ENCODE data around the gene LPCAT2.
"Not testable (repeated sequence)": the region's sequence is repeated elsewhere in the genome, so short reads cannot be mapped to it uniquely, and the experiment has no call there.

Gene LPCAT2

DNA sequence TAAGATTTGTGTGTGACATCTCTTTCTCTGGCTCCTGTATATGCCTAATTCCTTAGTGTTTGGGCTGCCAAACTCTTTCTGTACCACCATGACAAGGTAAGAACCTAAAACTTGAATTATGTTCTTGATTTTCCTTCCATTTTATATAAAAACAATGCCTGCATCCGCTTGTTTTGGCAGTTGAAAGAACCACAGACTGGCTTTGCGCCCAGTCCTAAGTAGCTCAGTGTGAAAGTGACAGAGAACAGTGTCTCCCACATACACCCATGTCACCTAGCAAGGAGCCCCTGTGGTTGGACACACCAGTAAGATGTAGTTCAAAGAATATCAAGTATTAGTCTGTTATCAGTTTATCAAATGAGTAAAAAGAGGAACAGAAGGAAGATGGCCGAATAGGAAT is 106.2 kb downstream of the LPCAT2 start:
- Histone ChIP-seq H3K4me3 (ENCODE audit: low read length) (no peak overlapping the region), H3K9me3 (ENCODE audit: control insufficient read depth, low read length) (no peaks in the 10 kb centered on the region), H3K27me3 (replicated peaks; ENCODE audit: control insufficient read depth, insufficient read depth, low read length) (no peaks in the 10 kb centered on the region), H3K9ac (ENCODE audit: low read length) (no peak overlapping the region), H3K4me1 (ENCODE audit: control insufficient read depth, insufficient read depth, low read length) (no peaks in the 10 kb centered on the region), H3K36me3 (ENCODE audit: control insufficient read depth, insufficient read depth, low read length, severe bottlenecking) (no peaks in the 10 kb centered on the region)
- no peak for DNase-seq (ENCODE audit: low read depth)

GRCh38 chr16:55615670-55616069 is 106.8 kb downstream of the LPCAT2 start:
- H3K9me3 ChIP-seq (ENCODE audit: control insufficient read depth, low read length); DNase-seq (ENCODE audit: low read depth); H3K4me1 ChIP-seq (ENCODE audit: control insufficient read depth, insufficient read depth, low read length); H3K27me3 ChIP-seq (replicated peaks; ENCODE audit: control insufficient read depth, insufficient read depth, low read length); H3K36me3 ChIP-seq (ENCODE audit: control insufficient read depth, insufficient read depth, low read length, severe bottlenecking); H3K4me3 ChIP-seq (ENCODE audit: low read length); H3K9ac ChIP-seq (ENCODE audit: low read length): not testable (repeated sequence)

- no peak for DNase-seq (ENCODE audit: low read depth)
- H3K4me3 ChIP-seq (ENCODE audit: low read length) = no peak overlapping the region
- no peaks in the 10 kb centered on the region for H3K9me3 ChIP-seq (ENCODE audit: control insufficient read depth, low read length)
- no peaks in the 10 kb centered on the region for H3K27me3 ChIP-seq (replicated peaks; ENCODE audit: control insufficient read depth, insufficient read depth, low read length)
- H3K4me1 ChIP-seq (ENCODE audit: control insufficient read depth, insufficient read depth, low read length) = no peaks in the 10 kb centered on the region
- H3K9ac ChIP-seq (ENCODE audit: low read length) = no peak overlapping the region
- no peaks in the 10 kb centered on the region for H3K36me3 ChIP-seq (ENCODE audit: control insufficient read depth, insufficient read depth, low read length, severe bottlenecking)
These were observed 112.9 kb downstream of the LPCAT2 start for GRCh38 chr16:55621771-55622170.

DNA sequence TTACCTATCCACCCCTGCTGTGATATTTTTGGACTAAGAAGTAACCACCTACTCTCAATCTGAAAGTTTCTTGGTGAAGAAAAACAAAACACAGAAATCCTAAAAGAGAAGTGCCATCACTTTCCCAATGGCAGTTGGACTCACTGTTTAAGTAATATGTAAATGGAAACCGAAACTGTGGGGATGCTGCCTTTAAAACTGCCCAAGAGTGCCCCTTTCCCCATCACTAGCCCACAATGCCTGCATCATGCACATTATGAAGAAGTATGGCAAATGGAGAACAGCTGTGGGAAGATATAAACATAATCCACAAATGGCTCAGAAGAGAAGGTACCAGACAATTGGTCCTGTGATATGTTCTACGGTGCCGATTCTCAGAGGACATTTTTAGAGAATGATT is 113.4 kb downstream of the LPCAT2 start:
- H3K9me3 ChIP-seq (ENCODE audit: control insufficient read depth, low read length) = no peaks in the 10 kb centered on the region
- H3K4me3 ChIP-seq (ENCODE audit: low read length) = no peak overlapping the region
- H3K9ac ChIP-seq (ENCODE audit: low read length) = no peak overlapping the region
- no peaks in the 10 kb centered on the region for H3K36me3 ChIP-seq (ENCODE audit: control insufficient read depth, insufficient read depth, low read length, severe bottlenecking)
- H3K27me3 ChIP-seq (replicated peaks; ENCODE audit: control insufficient read depth, insufficient read depth, low read length) = no peaks in the 10 kb centered on the region
- H3K4me1 ChIP-seq (ENCODE audit: control insufficient read depth, insufficient read depth, low read length) = no peaks in the 10 kb centered on the region
- no peak for DNase-seq (ENCODE audit: low read depth)

DNA sequence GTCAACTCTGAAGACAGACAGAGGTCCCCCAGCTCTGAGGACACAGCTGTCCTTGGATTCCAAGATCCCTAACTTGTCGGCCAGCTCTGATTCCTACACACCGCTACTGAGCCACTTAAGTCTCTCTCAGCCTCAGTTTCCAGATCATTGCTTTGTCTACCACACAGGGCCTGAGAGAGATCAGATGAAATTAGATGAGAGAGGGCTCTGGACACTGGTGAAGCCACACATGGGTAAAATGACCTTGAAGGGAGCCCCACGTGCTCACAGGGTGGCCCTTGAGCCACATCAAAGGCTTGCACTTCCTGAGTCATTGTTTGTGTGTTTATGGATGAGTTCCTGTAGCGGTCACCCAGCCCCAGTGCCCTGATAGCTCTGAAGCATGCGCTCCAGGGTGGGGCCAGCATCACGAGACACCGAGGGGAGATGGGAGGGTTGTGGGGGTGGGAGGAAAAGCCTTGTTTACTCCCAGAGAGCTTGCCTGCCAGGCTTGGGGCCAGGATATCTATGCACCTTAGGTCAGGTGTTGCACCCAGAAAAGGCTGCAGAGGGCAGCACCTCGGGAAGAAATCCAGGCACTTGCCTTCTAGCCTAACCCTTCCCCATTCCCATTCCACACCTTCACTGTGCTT is 114.2 kb downstream of the LPCAT2 start:
- no peak for DNase-seq (ENCODE audit: low read depth)
- Histone ChIP-seq H3K4me1 (ENCODE audit: control insufficient read depth, insufficient read depth, low read length) (no peaks in the 10 kb centered on the region), H3K4me3 (ENCODE audit: low read length) (no peak overlapping the region), H3K9ac (ENCODE audit: low read length) (no peak overlapping the region), H3K9me3 (ENCODE audit: control insufficient read depth, low read length) (no peaks in the 10 kb centered on the region), H3K36me3 (ENCODE audit: control insufficient read depth, insufficient read depth, low read length, severe bottlenecking) (no peaks in the 10 kb centered on the region), H3K27me3 (replicated peaks; ENCODE audit: control insufficient read depth, insufficient read depth, low read length) (no peaks in the 10 kb centered on the region)

- Histone ChIP-seq H3K27me3 (replicated peaks; ENCODE audit: control insufficient read depth, insufficient read depth, low read length) (no peaks in the 10 kb centered on the region), H3K9me3 (ENCODE audit: control insufficient read depth, low read length) (no peaks in the 10 kb centered on the region), H3K36me3 (ENCODE audit: control insufficient read depth, insufficient read depth, low read length, severe bottlenecking) (no peaks in the 10 kb centered on the region), H3K9ac (ENCODE audit: low read length) (no peak overlapping the region), H3K4me3 (ENCODE audit: low read length) (no peak overlapping the region), H3K4me1 (ENCODE audit: control insufficient read depth, insufficient read depth, low read length) (no peaks in the 10 kb centered on the region)
- no peak for DNase-seq (ENCODE audit: low read depth)
These were observed 114.8 kb downstream of the LPCAT2 start for GRCh38 chr16:55623640-55624039.

DNA sequence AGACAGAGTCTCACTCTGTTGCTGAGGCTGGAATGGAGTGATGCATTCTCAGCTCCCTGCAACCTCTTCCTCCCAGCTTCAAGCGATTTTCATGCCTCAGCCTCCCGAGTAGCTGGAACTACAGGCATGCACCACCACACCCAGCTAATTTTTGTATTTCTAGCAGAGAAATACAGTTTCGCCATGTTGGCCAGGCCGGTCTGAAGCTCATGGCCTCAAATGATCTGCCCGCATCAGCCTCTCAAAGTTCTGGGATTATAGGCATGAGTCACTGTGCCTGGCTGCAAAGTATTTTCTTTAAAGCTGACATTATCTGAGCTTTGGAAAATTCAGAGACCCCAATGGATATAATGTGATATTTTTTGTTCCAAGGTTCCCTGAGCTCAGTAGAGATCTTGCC is 115.8 kb downstream of the LPCAT2 start:
- peaks cover 4% of the 10 kb centered on the region for H3K27me3 ChIP-seq (replicated peaks; ENCODE audit: control insufficient read depth, insufficient read depth, low read length)
- H3K4me3 ChIP-seq (ENCODE audit: low read length) = no peak overlapping the region
- no peak for DNase-seq (ENCODE audit: low read depth)
- H3K9me3 ChIP-seq (ENCODE audit: control insufficient read depth, low read length) = no peaks in the 10 kb centered on the region
- no peak overlapping the region for H3K9ac ChIP-seq (ENCODE audit: low read length)
- no peaks in the 10 kb centered on the region for H3K4me1 ChIP-seq (ENCODE audit: control insufficient read depth, insufficient read depth, low read length)
- H3K36me3 ChIP-seq (ENCODE audit: control insufficient read depth, insufficient read depth, low read length, severe bottlenecking) = no peaks in the 10 kb centered on the region

DNA sequence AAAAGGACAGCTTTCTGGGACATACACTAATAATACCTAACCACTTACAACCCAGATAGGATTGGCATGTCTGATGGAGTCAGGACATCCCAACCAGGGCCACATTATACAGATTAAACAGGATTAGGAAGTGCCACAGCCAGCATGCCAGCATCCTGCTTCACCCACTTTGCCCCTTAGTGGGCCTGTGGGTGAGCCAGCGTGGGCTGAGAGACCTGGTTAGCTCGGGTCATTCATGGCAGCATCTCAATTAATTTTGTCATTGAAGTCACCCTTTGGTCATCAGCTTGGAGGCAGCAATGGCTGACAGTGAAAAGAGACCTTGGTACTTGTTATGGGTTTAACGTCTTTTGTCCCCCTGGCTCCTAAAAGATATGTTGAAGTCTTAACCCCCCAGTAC is 117.0 kb downstream of the LPCAT2 start:
- Histone ChIP-seq H3K36me3 (ENCODE audit: control insufficient read depth, insufficient read depth, low read length, severe bottlenecking) (no peaks in the 10 kb centered on the region), H3K27me3 (replicated peaks; ENCODE audit: control insufficient read depth, insufficient read depth, low read length) (peaks cover 4% of the 10 kb centered on the region), H3K4me3 (ENCODE audit: low read length) (no peak overlapping the region), H3K9me3 (ENCODE audit: control insufficient read depth, low read length) (no peaks in the 10 kb centered on the region), H3K4me1 (ENCODE audit: control insufficient read depth, insufficient read depth, low read length) (no peaks in the 10 kb centered on the region), H3K9ac (ENCODE audit: low read length) (no peak overlapping the region)
- no peak for DNase-seq (ENCODE audit: low read depth)

- peaks cover 20% of the 10 kb centered on the region for H3K9me3 ChIP-seq (ENCODE audit: control insufficient read depth, low read length)
- H3K9ac ChIP-seq (ENCODE audit: low read length) = no peak overlapping the region
- no peaks in the 10 kb centered on the region for H3K36me3 ChIP-seq (ENCODE audit: control insufficient read depth, insufficient read depth, low read length, severe bottlenecking)
- peaks cover 4% of the 10 kb centered on the region for H3K27me3 ChIP-seq (replicated peaks; ENCODE audit: control insufficient read depth, insufficient read depth, low read length)
- H3K4me1 ChIP-seq (ENCODE audit: control insufficient read depth, insufficient read depth, low read length) = no peaks in the 10 kb centered on the region
- no peak for DNase-seq (ENCODE audit: low read depth)
- no peak overlapping the region for H3K4me3 ChIP-seq (ENCODE audit: low read length)
These were observed 119.6 kb downstream of the LPCAT2 start for GRCh38 chr16:55628306-55628968.

- peaks cover 20% of the 10 kb centered on the region for H3K9me3 ChIP-seq (ENCODE audit: control insufficient read depth, low read length)
- H3K27me3 ChIP-seq (replicated peaks; ENCODE audit: control insufficient read depth, insufficient read depth, low read length) = peaks cover 19% of the 10 kb centered on the region
- no peaks in the 10 kb centered on the region for H3K4me1 ChIP-seq (ENCODE audit: control insufficient read depth, insufficient read depth, low read length)
- no peak overlapping the region for H3K4me3 ChIP-seq (ENCODE audit: low read length)
- no peak overlapping the region for H3K9ac ChIP-seq (ENCODE audit: low read length)
- DNase-seq (ENCODE audit: low read depth) = no peak
- H3K36me3 ChIP-seq (ENCODE audit: control insufficient read depth, insufficient read depth, low read length, severe bottlenecking) = no peaks in the 10 kb centered on the region
These were observed 121.9 kb downstream of the LPCAT2 start for GRCh38 chr16:55630774-55631173.

DNA sequence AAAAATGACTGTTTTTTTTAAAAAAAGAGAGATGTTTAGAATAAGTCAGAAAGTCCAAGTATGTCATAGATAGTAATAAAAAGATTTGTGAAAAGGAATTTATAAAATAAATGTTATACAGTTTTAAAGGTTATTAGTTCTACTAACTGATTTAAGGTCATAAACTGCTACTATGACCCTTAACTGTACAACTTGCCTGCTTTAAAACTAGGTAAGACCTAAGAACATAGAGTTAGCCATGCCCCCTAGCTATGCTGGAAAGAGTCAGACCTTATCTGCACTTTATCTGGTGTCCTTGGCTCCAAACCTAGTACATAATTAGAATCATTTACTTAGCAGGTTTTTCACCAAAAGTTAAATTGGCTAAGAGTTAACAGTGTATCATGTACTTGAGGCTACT is 123.4 kb downstream of the LPCAT2 start:
- no peak overlapping the region for H3K4me3 ChIP-seq (ENCODE audit: low read length)
- no peak overlapping the region for H3K9ac ChIP-seq (ENCODE audit: low read length)
- H3K4me1 ChIP-seq (ENCODE audit: control insufficient read depth, insufficient read depth, low read length) = no peaks in the 10 kb centered on the region

GRCh38 chr16:55634193-55634592 is 125.3 kb downstream of the LPCAT2 start:
- peaks cover 20% of the 10 kb centered on the region for H3K9me3 ChIP-seq (ENCODE audit: control insufficient read depth, low read length)
- H3K27me3 ChIP-seq (replicated peaks; ENCODE audit: control insufficient read depth, insufficient read depth, low read length) = peaks cover 40% of the 10 kb centered on the region
- H3K9ac ChIP-seq (ENCODE audit: low read length) = no peak overlapping the region
- H3K36me3 ChIP-seq (ENCODE audit: control insufficient read depth, insufficient read depth, low read length, severe bottlenecking) = no peaks in the 10 kb centered on the region
- no peak overlapping the region for H3K4me3 ChIP-seq (ENCODE audit: low read length)
- H3K4me1 ChIP-seq (ENCODE audit: control insufficient read depth, insufficient read depth, low read length) = no peaks in the 10 kb centered on the region
- no peak for DNase-seq (ENCODE audit: low read depth)

More for the DNA sequence above, 123.4 kb downstream of the LPCAT2 start:
- peaks cover 20% of the 10 kb centered on the region for H3K9me3 ChIP-seq (ENCODE audit: control insufficient read depth, low read length)
- H3K27me3 ChIP-seq (replicated peaks; ENCODE audit: control insufficient read depth, insufficient read depth, low read length) = peaks cover 26% of the 10 kb centered on the region
- no peak for DNase-seq (ENCODE audit: low read depth)
- no peaks in the 10 kb centered on the region for H3K36me3 ChIP-seq (ENCODE audit: control insufficient read depth, insufficient read depth, low read length, severe bottlenecking)

Data from adipocyte (in vitro differentiated cells).